K562 (cell line): ENCODE results near the gene LCNL1. TPM values are rescaled to one million over a fixed set of nuclear protein-coding genes. Genes with fewer than 3 reads are reported as not detected.
A peak's percentile ranks its signal among the peaks of the same experiment; 100 is the strongest.

Experiments used
- ATF7 ChIP-seq: fragments of 450-650 bp; IDR thresholded peaks from 2 replicates; pipeline ENCODE4 v1.7.1; 2014; ENCODE audit warnings: mild to moderate bottlenecking, moderate library complexity
- CEBPG ChIP-seq, 3 experiments: fragments of 200-800 bp in 1 of 3; sonication (Bioruptor generic) in 1 of 3; sonication (generic) in 1 of 3; formaldehyde crosslinking in 1 of 3; IDR thresholded peaks in 2 of 3; conservative IDR thresholded peaks in 1 of 3; 2 replicates each; pipeline versions ENCODE4 v1.6.1 to v1.8.0; 2016 to 2022; ENCODE audit warnings: missing compliant biosample characterization in 2 of 3, missing genetic modification characterization in 2 of 3, mild to moderate bottlenecking in 1 of 3, missing genetic modification reagents in 1 of 3
- ELK1 ChIP-seq: sonication (generic); formaldehyde crosslinking; IDR thresholded peaks from 2 replicates; pipeline ENCODE4 v1.8.1; 2022; ENCODE audit warnings: missing genetic modification reagents
- FOXO4 ChIP-seq: fragments of 450-650 bp; formaldehyde crosslinking; IDR thresholded peaks from 2 replicates; pipeline ENCODE4 v1.4.0; 2020; ENCODE audit warnings: mild to moderate bottlenecking, moderate library complexity
- GMEB1 ChIP-seq: fragments of 250-450 bp; sonication (Bioruptor Pico); IDR thresholded peaks from 2 replicates; pipeline ENCODE4 v1.4.0; 2020; ENCODE audit warnings: mild to moderate bottlenecking
- GTF2E2 ChIP-seq: fragments of 200-800 bp; sonication (Bioruptor generic); IDR thresholded peaks from 2 replicates; pipeline ENCODE4 v1.6.1; 2016; ENCODE audit warnings: missing genetic modification characterization, missing compliant biosample characterization
- JUN ChIP-seq, 2 experiments: sonication (generic) in 1 of 2; formaldehyde crosslinking in 1 of 2; IDR thresholded peaks; 2 replicates each; pipeline versions ENCODE4 v1.6.1 to v1.8.0; 2012 to 2022; ENCODE audit warnings: borderline replicate concordance in 2 of 2, mild to moderate bottlenecking in 2 of 2, improper control_type of control experiment in 1 of 2, low read depth in 1 of 2, low read length in 1 of 2, missing genetic modification reagents in 1 of 2
- LARP7 ChIP-seq: fragments of 450-650 bp; IDR thresholded peaks from 2 replicates; pipeline ENCODE4 v1.6.1; 2016
- NR2F6 ChIP-seq: fragments of 450-650 bp; formaldehyde crosslinking; IDR thresholded peaks from 2 replicates; pipeline ENCODE4 v1.4.0; 2020; ENCODE audit warnings: mild to moderate bottlenecking
- RBBP5 ChIP-seq: fragments of 200-600 bp; sonication (generic); IDR thresholded peaks from 2 replicates; pipeline ENCODE4 v1.6.1; 2012; ENCODE audit warnings: borderline replicate concordance, mild to moderate bottlenecking, low read length, control low read depth, inconsistent platforms; ENCODE audit not compliant: insufficient read depth, poor library complexity, severe bottlenecking
- SAFB ChIP-seq: fragments of 200-400 bp; formaldehyde crosslinking; IDR thresholded peaks from 2 replicates; pipeline ENCODE4 v1.6.1; 2017; ENCODE audit warnings: low read depth, low read length, borderline replicate concordance
- STAT6 ChIP-seq: sonication (generic); formaldehyde crosslinking; IDR thresholded peaks from 2 replicates; pipeline ENCODE4 v1.8.1; 2023; ENCODE audit warnings: mild to moderate bottlenecking, missing genetic modification reagents
- TCF15 ChIP-seq: fragments of 250-450 bp; sonication (Bioruptor Pico); IDR thresholded peaks from 2 replicates; pipeline ENCODE4 v1.8.0; 2022; ENCODE audit warnings: moderate library complexity, mild to moderate bottlenecking, inconsistent platforms
- XRCC5 ChIP-seq: fragments of 200-400 bp; formaldehyde crosslinking; IDR thresholded peaks from 2 replicates; pipeline ENCODE4 v1.6.1; 2017; ENCODE audit warnings: low read depth, mild to moderate bottlenecking, low read length
- ZFP91 ChIP-seq: sonication (generic); formaldehyde crosslinking; IDR thresholded peaks from 2 replicates; pipeline ENCODE4 v1.8.0; 2022; ENCODE audit warnings: mild to moderate bottlenecking, missing genetic modification reagents
- ZNF212 ChIP-seq: fragments of 450-650 bp; formaldehyde crosslinking; IDR thresholded peaks from 2 replicates; pipeline ENCODE4 v1.4.0; 2020; ENCODE audit warnings: mild to moderate bottlenecking
- ZNF431 ChIP-seq: sonication (generic); formaldehyde crosslinking; IDR thresholded peaks from 2 replicates; pipeline ENCODE4 v1.8.0; 2022; ENCODE audit warnings: mild to moderate bottlenecking, missing genetic modification reagents
- polyA plus RNA-seq, 8 experiments: library from polyadenylated mRNA; depleted of rRNA in 4 of 8; stranded (reverse) in 5 of 8; unstranded in 3 of 8; fragments of >200 nt; fragmentation: Nextera tagmentation in 2 of 8; fragmentation: Illumina TruSeq in 1 of 8; extraction: Ambion mirVana in 2 of 8; extraction: Trizol in 1 of 8; gene quantifications; 2 replicates each; pipeline versions ENCODE4 v1.2.1 to v1.2.3, GENCODE V29; 2011 to 2014; ENCODE audit warnings: inconsistent platforms in 1 of 8, missing spikeins in 1 of 8
- total RNA-seq, 7 experiments: library from RNA; depleted of rRNA in 6 of 7; stranded (reverse); fragments of >200 nt in 6 of 7; fragmentation: Illumina TruSeq in 2 of 7; extraction: Trizol in 2 of 7; gene quantifications; 2 replicates each; pipeline versions ENCODE4 v1.2.1 to v1.2.3, GENCODE V29; 2011 to 2021; ENCODE audit warnings: low replicate concordance in 1 of 7

The LCNL1 gene
- total and polyA plus RNA-seq, 9 of the 15 experiments (the other 6 are each of a cell fraction or from before 2014, with no cell fraction given), result 0.04 to 0.16 (median 0.04) TPM; not detected in 4

GRCh38 chr9:136978073-136978864 lies 4.5 kb upstream of the LCNL1 start (continued):
- TF ChIP-seq XRCC5 (no peak), CEBPG (CRISPR knock-in tag; IDR thresholded peaks at IDR 0.05) (no peak), CEBPG (tag; conservative IDR thresholded peaks at IDR 0.05 in 1 of 2, IDR thresholded peaks at IDR 0.05 in 1 of 2) (no peak), ATF7 (peak; percentile 23; the same call in 1 of the 2 replicates), ZFP91 (CRISPR knock-in tag) (no peak), RBBP5 (no peak), SAFB (no peak), STAT6 (CRISPR knock-in tag) (no peak), ZNF431 (CRISPR knock-in tag) (no peak), GTF2E2 (tag) (no peak), ZNF212 (CRISPR knock-in tag) (no peak), FOXO4 (no peak), GMEB1 (CRISPR knock-in tag) (no peak), LARP7 (no peak), NR2F6 (no peak), JUN (IDR thresholded peaks at IDR 0.05; ENCODE audit: borderline replicate concordance, low read depth, low read length) (no peak), JUN (CRISPR knock-in tag; IDR thresholded peaks at IDR 0.05; ENCODE audit: borderline replicate concordance) (no peak), TCF15 (no peak), ELK1 (CRISPR knock-in tag) (no peak)
